Measurements from ENCODE around the gene GRM7. TPM values are rescaled to one million over a fixed set of nuclear protein-coding genes. Genes with fewer than 3 reads are reported as not detected.

The GRM7 gene
- polyA plus RNA-seq, 3 donors = not detected

- no peaks in the 10 kb centered on the region for H3K4me1 Mint-ChIP-seq
- Histone ChIP-seq H3K27ac (ENCODE audit: low read depth in 1 of 2, low read length in 2 of 2) (no peak overlapping the region), H4K20me1 (ENCODE audit: insufficient read depth, low read length) (no peaks in the 10 kb centered on the region), H3K36me3 (replicated peaks in 1 of 2; ENCODE audit: control insufficient read depth in 1 of 2, insufficient read depth in 2 of 2, low read length in 2 of 2) (no peaks in the 10 kb centered on the region), H3K4me1 (ENCODE audit: control insufficient read depth in 1 of 2, insufficient read depth in 2 of 2, low read length in 2 of 2) (no peaks in the 10 kb centered on the region), H3K4me2 (replicated peaks; ENCODE audit: extremely low read depth, low read length, poor library complexity, severe bottlenecking) (no peak overlapping the region), H3K79me2 (ENCODE audit: insufficient read depth, low read length) (no peaks in the 10 kb centered on the region), H3K9me3 (replicated peaks in 1 of 2; ENCODE audit: control insufficient read depth in 1 of 2, insufficient read depth in 1 of 2, low read length in 2 of 2) (no peaks in the 10 kb centered on the region), H2AFZ (ENCODE audit: insufficient read depth, low read depth, low read length, poor library complexity, severe bottlenecking) (no peak overlapping the region), H3K9ac (ENCODE audit: insufficient read depth, low read length, poor library complexity, severe bottlenecking) (no peak overlapping the region), H3K4me3 (replicated peaks in 1 of 3; ENCODE audit: low read depth in 2 of 3, low read length in 3 of 3) (no peak overlapping the region), H3K27me3 (ENCODE audit: control insufficient read depth in 2 of 2, insufficient read depth in 2 of 2, low read length in 2 of 2) (no peaks in the 10 kb centered on the region)
- TF ChIP-seq CTCF (IDR thresholded peaks at IDR 0.05) = no peak
- no peaks in the 10 kb centered on the region for H3K36me3 Mint-ChIP-seq
- H3K27ac Mint-ChIP-seq = no peak overlapping the region
- no peak for DNase-seq
- H3K4me3 Mint-ChIP-seq = no peak overlapping the region
- WGBS (ENCODE audit: insufficient coverage) = 91% methylated on average over 2 of the region's 4 CpGs
- no peaks in the 10 kb centered on the region for H3K27me3 Mint-ChIP-seq (ENCODE audit: low read depth in 3 of 3)
- no peaks in the 10 kb centered on the region for H3K9me3 Mint-ChIP-seq
- intact Hi-C loops (cut with micrococcal nuclease) = no loop called here
Measured at GRCh38 chr3:7410782-7411181, 549.9 kb downstream of the GRM7 start.

- H3K36me3 ChIP-seq (replicated peaks in 1 of 2; ENCODE audit: control insufficient read depth in 1 of 2, insufficient read depth in 2 of 2, low read length in 2 of 2) = no peaks in the 10 kb centered on the region
- no peaks in the 10 kb centered on the region for H3K9me3 ChIP-seq (replicated peaks in 1 of 2; ENCODE audit: control insufficient read depth in 1 of 2, insufficient read depth in 1 of 2, low read length in 2 of 2)
- no CpG with 5 or more reads among the region's 1 CpG for WGBS (ENCODE audit: insufficient coverage)
- H3K79me2 ChIP-seq (ENCODE audit: insufficient read depth, low read length) = no peaks in the 10 kb centered on the region
- no peaks in the 10 kb centered on the region for H3K4me1 ChIP-seq (ENCODE audit: control insufficient read depth in 1 of 2, insufficient read depth in 2 of 2, low read length in 2 of 2)
- H3K27me3 ChIP-seq (ENCODE audit: control insufficient read depth in 2 of 2, insufficient read depth in 2 of 2, low read length in 2 of 2) = no peaks in the 10 kb centered on the region
- intact Hi-C loops (cut with micrococcal nuclease) = no loop called here
- no peak overlapping the region for H3K9ac ChIP-seq (ENCODE audit: insufficient read depth, low read length, poor library complexity, severe bottlenecking)
- no peaks in the 10 kb centered on the region for H4K20me1 ChIP-seq (ENCODE audit: insufficient read depth, low read length)
- Mint-ChIP-seq H3K4me1 (no peaks in the 10 kb centered on the region), H3K36me3 (no peaks in the 10 kb centered on the region), H3K4me3 (no peak overlapping the region), H3K9me3 (peaks cover 0 to 6% (median 0%) of the 10 kb centered on the region in 7 donors), H3K27me3 (ENCODE audit: low read depth in 3 of 3) (no peaks in the 10 kb centered on the region), H3K27ac (no peak overlapping the region)
- H3K4me3 ChIP-seq (replicated peaks in 1 of 3; ENCODE audit: low read depth in 2 of 3, low read length in 3 of 3) = no peak overlapping the region
- no peak for DNase-seq
- no peak overlapping the region for H3K27ac ChIP-seq (ENCODE audit: low read depth in 1 of 2, low read length in 2 of 2)
- TF ChIP-seq CTCF (IDR thresholded peaks at IDR 0.05) = no peak
- H3K4me2 ChIP-seq (replicated peaks; ENCODE audit: extremely low read depth, low read length, poor library complexity, severe bottlenecking) = no peak overlapping the region
- no peak overlapping the region for H2AFZ ChIP-seq (ENCODE audit: insufficient read depth, low read depth, low read length, poor library complexity, severe bottlenecking)
Measured at GRCh38 chr3:7421065-7421464, 560.1 kb downstream of the GRM7 start.

All from CD14-positive monocyte (primary cell).